ENCODE data around the gene ABTB2. TPM values are rescaled to one million over a fixed set of nuclear protein-coding genes. Genes with fewer than 3 reads are reported as not detected.

The ABTB2 gene
- total and polyA plus RNA-seq, 10 of the 15 experiments (the other 5 are each of a cell fraction or from before 2014, with no cell fraction given), result 0.13 to 2.1 (median 0.72) TPM

GRCh38 chr11:34224434-34224966 lies 133.3 kb downstream of the ABTB2 start:
- ATAC-seq (no peak), DNase-seq (ENCODE audit: low read depth, low spot score) (no peak), FAIRE-seq (no peak)
- no peak overlapping the region for H3K27ac ChIP-seq (ENCODE audit: control insufficient read depth, insufficient read depth)
- intact Hi-C loops (cut with micrococcal nuclease; ENCODE audit: unreplicated experiment) (no loop called here), in situ Hi-C loops (cut with MboI) (no loop called here)
- H3K4me3 ChIP-seq, result no peak overlapping the region
- no peaks in the 10 kb centered on the region; the same call in 1 of the 2 replicates for H4K20me1 ChIP-seq (ENCODE audit: control insufficient read depth, insufficient read depth)
- ChIA-PET CTCF (interaction anchor here (1.0 to 2.8 kb wide), 3 partner anchors 44 to 50 kb away, joined by 3 to 19 read pairs (median 13); no protein-coding TSS in a partner anchor), SMC1A (ENCODE audit: uncharacterized antibody, unreplicated experiment) (interaction anchor here (1.2 to 3.8 kb wide), 7 partner anchors 8 to 48 kb away, joined by 3 to 16 read pairs (median 4); no protein-coding TSS in a partner anchor), POLR2A (no interaction called here), RAD21 (ENCODE audit: unreplicated experiment) (interaction anchor here (1.2 kb wide), 1 partner anchor 37 kb away, joined by 4 read pairs; no protein-coding TSS in a partner anchor)
- no peaks in the 10 kb centered on the region for H3K79me2 ChIP-seq (ENCODE audit: control insufficient read depth, insufficient read depth, low read length)
- no peaks in the 10 kb centered on the region for H3K36me3 ChIP-seq (ENCODE audit: control insufficient read depth in 2 of 2, insufficient read depth in 2 of 2, low read length in 1 of 2)
- TF ChIP-seq MEF2B (IDR thresholded peaks at IDR 0.05; ENCODE audit: partially characterized antibody, poor library complexity, severe bottlenecking), result no peak
- TF ChIP-seq RUNX3 (IDR thresholded peaks at IDR 0.05; ENCODE audit: low read length), result no peak
- no peak for TF ChIP-seq IRF5 (IDR thresholded peaks at IDR 0.05; ENCODE audit: borderline replicate concordance)
- TF ChIP-seq CTCF (IDR thresholded peaks at IDR 0.05 in 2 of 3, conservative IDR thresholded peaks at IDR 0.05 in 1 of 3; ENCODE audit: control insufficient read depth in 2 of 3, extremely low read depth in 1 of 3, insufficient read depth in 1 of 3, low read depth in 3 of 3, low read length in 3 of 3), result no peak
- no peak for TF ChIP-seq BRCA1 (IDR thresholded peaks at IDR 0.05; ENCODE audit: low read depth, low read length)
- no peak for TF ChIP-seq PKNOX1 (IDR thresholded peaks at IDR 0.05)
- no peak for TF ChIP-seq RAD21 (IDR thresholded peaks at IDR 0.05; ENCODE audit: insufficient read depth, low read depth, low read length)
- no peak for TF ChIP-seq USF2 (IDR thresholded peaks at IDR 0.05; ENCODE audit: borderline replicate concordance, low read depth, low read length)
- no peak for TF ChIP-seq FOXK2 (IDR thresholded peaks at IDR 0.05)
- no peak for TF ChIP-seq BHLHE40 (IDR thresholded peaks at IDR 0.05; ENCODE audit: borderline replicate concordance in 1 of 2, low read depth in 2 of 2, low read length in 1 of 2)
- no peak for TF ChIP-seq ZBED1 (IDR thresholded peaks at IDR 0.05; ENCODE audit: borderline replicate concordance)
- no peak for TF ChIP-seq NR2F1 (conservative IDR thresholded peaks at IDR 0.05)
- TF ChIP-seq STAT3 (IDR thresholded peaks at IDR 0.05; ENCODE audit: low read depth, low read length), result no peak
- no peak for TF ChIP-seq ATF7 (IDR thresholded peaks at IDR 0.05; ENCODE audit: low read depth)
- no peak overlapping the region for H2AFZ ChIP-seq (ENCODE audit: control insufficient read depth, low read depth, low read length)
- H3K4me2 ChIP-seq (ENCODE audit: control insufficient read depth, insufficient read depth), result no peak overlapping the region
- H3K4me1 ChIP-seq (ENCODE audit: control insufficient read depth, insufficient read depth, low read length), result no peaks in the 10 kb centered on the region
- BruUV-seq (replicated peaks), result no TSS peak
- H3K27me3 ChIP-seq (replicated peaks in 1 of 2; ENCODE audit: control insufficient read depth in 2 of 2, insufficient read depth in 2 of 2, low read length in 1 of 2), result no peaks in the 10 kb centered on the region; a peak in 1 of 4 replicates
- H3K9ac ChIP-seq (ENCODE audit: control insufficient read depth, insufficient read depth, low read length), result no peak overlapping the region
- H3K9me3 ChIP-seq (replicated peaks; ENCODE audit: control insufficient read depth, insufficient read depth, low read length), result no peaks in the 10 kb centered on the region
- WGBS (ENCODE audit: insufficient coverage, insufficient replicate concordance, low lambda C conversion rate, missing lambda C conversion rate), result 59% methylated on average over 5 of the region's 5 CpGs
